ENCODE data around the gene CAPN13. TPM values are rescaled to one million over a fixed set of nuclear protein-coding genes. Genes with fewer than 3 reads are reported as not detected.

Gene CAPN13
- total and polyA plus RNA-seq, 2 donors (not counting 1 experiment from before 2014, with no cell fraction given): not detected

DNA sequence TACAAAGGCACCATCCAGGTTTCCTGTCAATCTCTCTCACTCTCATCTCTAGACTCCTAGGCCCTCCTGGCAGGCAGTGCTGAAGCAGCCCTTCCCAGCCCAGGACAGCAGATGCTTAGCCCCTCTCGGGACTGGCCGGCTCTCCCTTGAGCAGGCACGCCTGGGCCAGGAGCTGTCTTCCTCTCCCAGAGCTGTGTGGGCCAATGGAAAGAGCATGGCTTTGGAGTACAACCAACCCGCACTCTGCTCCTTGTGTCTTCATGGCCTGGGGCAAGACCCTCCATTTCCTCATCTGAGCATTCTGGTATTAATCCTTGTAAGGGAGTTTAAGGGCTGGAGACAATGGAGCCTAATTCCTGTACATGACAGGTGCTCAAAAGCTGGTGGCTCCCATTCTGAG is 97.2 kb downstream of the CAPN13 start:
- Histone ChIP-seq H3K9ac (ENCODE audit: low read length) (no peak overlapping the region), H2AFZ (ENCODE audit: insufficient read depth, low read depth, low read length, poor library complexity, severe bottlenecking) (no peak overlapping the region), H3K27ac (ENCODE audit: low read length in 2 of 2) (no peak overlapping the region), H3K4me1 (ENCODE audit: control insufficient read depth in 2 of 2, insufficient read depth in 2 of 2, low read length in 2 of 2) (peaks cover 0 to 11% of the 10 kb centered on the region in 2 donors), H3K36me3 (replicated peaks in 1 of 2; ENCODE audit: control extremely low read depth in 1 of 2, control insufficient read depth in 1 of 2, extremely low read depth in 1 of 2, insufficient read depth in 2 of 2, low read length in 1 of 2) (no peaks in the 10 kb centered on the region), H3K9me3 (ENCODE audit: control extremely low read depth in 1 of 3, control insufficient read depth in 2 of 3, insufficient read depth in 1 of 3, low read length in 2 of 3) (no peaks in the 10 kb centered on the region), H4K20me1 (ENCODE audit: control insufficient read depth, insufficient read depth, low read length, poor library complexity, severe bottlenecking) (no peaks in the 10 kb centered on the region), H3K79me2 (ENCODE audit: control insufficient read depth, insufficient read depth, low read length) (no peaks in the 10 kb centered on the region), H3K4me2 (replicated peaks; ENCODE audit: low read depth, low read length, poor library complexity, severe bottlenecking) (no peak overlapping the region), H3K27me3 (replicated peaks in 1 of 4; ENCODE audit: control extremely low read depth in 1 of 4, control insufficient read depth in 3 of 4, insufficient read depth in 4 of 4, low read length in 3 of 4) (no peaks in the 10 kb centered on the region), H3K4me3 (ENCODE audit: control extremely low read depth in 1 of 5, extremely low read depth in 1 of 5, insufficient read depth in 1 of 5, low read depth in 2 of 5, low read length in 4 of 5) (no peak overlapping the region)
- Mint-ChIP-seq H3K9me3 (ENCODE audit: insufficient read depth) (no peaks in the 10 kb centered on the region), H3K27me3 (no peaks in the 10 kb centered on the region), H3K27ac (no peak overlapping the region), H3K4me3 (no peak overlapping the region), H3K4me1 (peaks cover 9% of the 10 kb centered on the region)
- no peak for DNase-seq
- 100% methylated on average over 4 of the region's 4 CpGs for WGBS (ENCODE audit: insufficient coverage)
- intact Hi-C loops (cut with micrococcal nuclease): loop anchor here (5.0 kb wide), 1 partner anchor 607 kb away; no protein-coding TSS in a partner anchor
- ChIA-PET POLR2A (interaction anchor here (1.0 to 2.5 kb wide), 2 partner anchors 545 kb away, joined by 3 to 21 read pairs; no protein-coding TSS in a partner anchor), CTCF (interaction anchor here (0.9 to 13.9 kb wide), 15 partner anchors 12 to 815 kb away, joined by 3 to 610 read pairs (median 41); partner anchors contain the start of gene LBH)
- TF ChIP-seq, protein P1, sequence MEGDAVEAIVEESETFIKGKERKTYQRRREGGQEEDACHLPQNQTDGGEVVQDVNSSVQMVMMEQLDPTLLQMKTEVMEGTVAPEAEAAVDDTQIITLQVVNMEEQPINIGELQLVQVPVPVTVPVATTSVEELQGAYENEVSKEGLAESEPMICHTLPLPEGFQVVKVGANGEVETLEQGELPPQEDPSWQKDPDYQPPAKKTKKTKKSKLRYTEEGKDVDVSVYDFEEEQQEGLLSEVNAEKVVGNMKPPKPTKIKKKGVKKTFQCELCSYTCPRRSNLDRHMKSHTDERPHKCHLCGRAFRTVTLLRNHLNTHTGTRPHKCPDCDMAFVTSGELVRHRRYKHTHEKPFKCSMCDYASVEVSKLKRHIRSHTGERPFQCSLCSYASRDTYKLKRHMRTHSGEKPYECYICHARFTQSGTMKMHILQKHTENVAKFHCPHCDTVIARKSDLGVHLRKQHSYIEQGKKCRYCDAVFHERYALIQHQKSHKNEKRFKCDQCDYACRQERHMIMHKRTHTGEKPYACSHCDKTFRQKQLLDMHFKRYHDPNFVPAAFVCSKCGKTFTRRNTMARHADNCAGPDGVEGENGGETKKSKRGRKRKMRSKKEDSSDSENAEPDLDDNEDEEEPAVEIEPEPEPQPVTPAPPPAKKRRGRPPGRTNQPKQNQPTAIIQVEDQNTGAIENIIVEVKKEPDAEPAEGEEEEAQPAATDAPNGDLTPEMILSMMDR (IDR thresholded peaks at IDR 0.05): no peak
- TF ChIP-seq EZH2 (IDR thresholded peaks at IDR 0.05; ENCODE audit: borderline replicate concordance, insufficient read depth, low read depth, low read length, poor library complexity, severe bottlenecking): no peak
- ATAC-seq (ENCODE audit: low read depth): no peak

DNA sequence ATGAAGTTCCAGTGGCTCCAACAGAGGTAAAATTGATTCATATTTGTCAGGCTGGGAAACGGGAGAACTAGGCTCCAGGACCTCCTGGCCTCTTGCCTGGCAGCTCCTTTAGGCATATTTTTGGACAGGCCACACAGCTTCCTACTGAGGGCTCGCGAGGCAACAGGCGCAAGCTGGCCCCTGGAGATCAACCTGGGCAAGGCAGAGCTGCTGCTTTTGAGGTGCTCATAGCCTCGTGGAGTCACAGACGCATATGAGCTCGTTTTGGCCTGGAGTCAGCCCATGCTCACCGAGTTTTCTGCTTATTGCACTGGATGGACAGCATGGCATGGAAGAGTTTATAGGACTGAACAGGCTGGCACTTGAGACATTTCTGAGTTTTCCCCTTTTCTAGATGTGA is 97.7 kb downstream of the CAPN13 start:
- Histone ChIP-seq H3K9me3 (ENCODE audit: control extremely low read depth in 1 of 3, control insufficient read depth in 2 of 3, insufficient read depth in 1 of 3, low read length in 2 of 3) (no peaks in the 10 kb centered on the region), H4K20me1 (ENCODE audit: control insufficient read depth, insufficient read depth, low read length, poor library complexity, severe bottlenecking) (no peaks in the 10 kb centered on the region), H3K27ac (ENCODE audit: low read length in 2 of 2) (no peak overlapping the region), H3K4me3 (ENCODE audit: control extremely low read depth in 1 of 5, extremely low read depth in 1 of 5, insufficient read depth in 1 of 5, low read depth in 2 of 5, low read length in 4 of 5) (no peak overlapping the region), H3K4me1 (ENCODE audit: control insufficient read depth in 2 of 2, insufficient read depth in 2 of 2, low read length in 2 of 2) (peaks cover 0 to 11% of the 10 kb centered on the region in 2 donors), H2AFZ (ENCODE audit: insufficient read depth, low read depth, low read length, poor library complexity, severe bottlenecking) (no peak overlapping the region), H3K79me2 (ENCODE audit: control insufficient read depth, insufficient read depth, low read length) (no peaks in the 10 kb centered on the region), H3K36me3 (replicated peaks in 1 of 2; ENCODE audit: control extremely low read depth in 1 of 2, control insufficient read depth in 1 of 2, extremely low read depth in 1 of 2, insufficient read depth in 2 of 2, low read length in 1 of 2) (no peaks in the 10 kb centered on the region), H3K4me2 (replicated peaks; ENCODE audit: low read depth, low read length, poor library complexity, severe bottlenecking) (no peak overlapping the region), H3K27me3 (replicated peaks in 1 of 4; ENCODE audit: control extremely low read depth in 1 of 4, control insufficient read depth in 3 of 4, insufficient read depth in 4 of 4, low read length in 3 of 4) (no peaks in the 10 kb centered on the region), H3K9ac (ENCODE audit: low read length) (no peak overlapping the region)
- no peak for TF ChIP-seq EZH2 (IDR thresholded peaks at IDR 0.05; ENCODE audit: borderline replicate concordance, insufficient read depth, low read depth, low read length, poor library complexity, severe bottlenecking)
- TF ChIP-seq, protein P1 (IDR thresholded peaks at IDR 0.05): no peak
- peaks cover 9% of the 10 kb centered on the region for H3K4me1 Mint-ChIP-seq
- no peaks in the 10 kb centered on the region for H3K27me3 Mint-ChIP-seq
- no peak overlapping the region for H3K27ac Mint-ChIP-seq
- no peak overlapping the region for H3K4me3 Mint-ChIP-seq
- WGBS (ENCODE audit: insufficient coverage): 96% methylated on average over 8 of the region's 8 CpGs
- no peaks in the 10 kb centered on the region for H3K9me3 Mint-ChIP-seq (ENCODE audit: insufficient read depth)
- ChIA-PET POLR2A (interaction anchor here (1.0 kb wide), 1 partner anchor 545 kb away, joined by 3 read pairs; no protein-coding TSS in a partner anchor), CTCF (interaction anchor here (1.4 to 13.9 kb wide), 12 partner anchors 13 to 815 kb away, joined by 5 to 610 read pairs (median 68); partner anchors contain the start of gene LBH)
- intact Hi-C loops (cut with micrococcal nuclease): loop anchor here (5.0 to 10.0 kb wide), 2 partner anchors 235 to 372 kb away; no protein-coding TSS in a partner anchor
- ATAC-seq (ENCODE audit: low read depth) (no peak), DNase-seq (no peak)
